NCI-H226 (cell line): ENCODE data around the gene MEGF11.

Experiments
- DNase-seq: peaks from one replicate; pipeline ENCODE4 v3.0.0-alpha.2; 2015

The MEGF11 gene

GRCh38 chr15:66046751-66047150 lies 206.8 kb downstream of the MEGF11 start:
- no peak for DNase-seq

GRCh38 chr15:66046326-66046725 lies 207.2 kb downstream of the MEGF11 start:
- no peak for DNase-seq

GRCh38 chr15:66045542-66045941 lies 208.0 kb downstream of the MEGF11 start:
- DNase-seq, result no peak

- no peak for DNase-seq
Observed at GRCh38 chr15:66044837-66045236, 208.7 kb downstream of the MEGF11 start.

GRCh38 chr15:66043264-66043663 lies 210.3 kb downstream of the MEGF11 start:
- DNase-seq, result no peak

- DNase-seq, result no peak
Observed at GRCh38 chr15:66042624-66043023, 210.9 kb downstream of the MEGF11 start.

GRCh38 chr15:66041276-66041675 lies 212.3 kb downstream of the MEGF11 start:
- no peak for DNase-seq

- DNase-seq, result no peak
Observed at GRCh38 chr15:66040211-66040892, 213.2 kb downstream of the MEGF11 start.

GRCh38 chr15:66039117-66039871 lies 214.3 kb downstream of the MEGF11 start:
- DNase-seq, result no peak

- DNase-seq, result no peak
Observed at GRCh38 chr15:66038387-66039116, 215.0 kb downstream of the MEGF11 start.

- no peak for DNase-seq
Observed at GRCh38 chr15:66036859-66037258, 216.7 kb downstream of the MEGF11 start.

GRCh38 chr15:66035901-66036300 lies 217.6 kb downstream of the MEGF11 start:
- no peak for DNase-seq

- DNase-seq, result no peak
Observed at GRCh38 chr15:66033143-66033542, 220.4 kb downstream of the MEGF11 start.

- no peak for DNase-seq
Observed at GRCh38 chr15:66032006-66032405, 221.5 kb downstream of the MEGF11 start.

- DNase-seq, result no peak
Observed at GRCh38 chr15:66030650-66031049, 222.9 kb downstream of the MEGF11 start.

GRCh38 chr15:66029650-66030049 lies 223.9 kb downstream of the MEGF11 start:
- no peak for DNase-seq

- DNase-seq, result peak; percentile 96
Observed at GRCh38 chr15:66027268-66027805, 226.2 kb downstream of the MEGF11 start.

GRCh38 chr15:66025972-66026371 lies 227.6 kb downstream of the MEGF11 start:
- DNase-seq, result no peak

- no peak for DNase-seq
Observed at GRCh38 chr15:66025015-66025452, 228.5 kb downstream of the MEGF11 start.

GRCh38 chr15:66024116-66024515 lies 229.4 kb downstream of the MEGF11 start:
- DNase-seq, result no peak

- no peak for DNase-seq
Observed at GRCh38 chr15:66023311-66023972, 230.1 kb downstream of the MEGF11 start.

GRCh38 chr15:66022163-66022525 lies 231.4 kb downstream of the MEGF11 start:
- no peak for DNase-seq
